Mesenchymal stem cell (in vitro differentiated cells and primary cell): ENCODE data around the gene MIER2.

Source experiments
- DNase-seq: peaks from one replicate; pipeline ENCODE4 v3.0.0-alpha.2; 2013
- H2AFZ ChIP-seq: one replicate; pipeline ENCODE4 v1.6.1; 2013; ENCODE audit warnings: low read depth, mild to moderate bottlenecking, control low read depth, inconsistent platforms, low read length, moderate library complexity
- H2AK5ac ChIP-seq: 2 replicates; pipeline ENCODE4 v1.6.1; 2013; ENCODE audit warnings: low read length, moderate library complexity, mild to moderate bottlenecking, inconsistent platforms; ENCODE audit not compliant: severe bottlenecking
- H2BK120ac ChIP-seq: one replicate; pipeline ENCODE4 v1.6.1; 2013; ENCODE audit warnings: low read depth, mild to moderate bottlenecking, inconsistent platforms, low read length, moderate library complexity
- H2BK12ac ChIP-seq, 2 experiments: one replicate each; pipeline ENCODE4 v1.6.1; 2013; ENCODE audit warnings: inconsistent platforms in 2 of 2, low read length in 2 of 2, mild to moderate bottlenecking in 2 of 2, moderate library complexity in 2 of 2, control low read depth in 1 of 2
- H2BK15ac ChIP-seq: one replicate; pipeline ENCODE4 v1.6.1; 2013; ENCODE audit warnings: mild to moderate bottlenecking, low read depth, inconsistent platforms; ENCODE audit not compliant: poor library complexity, severe bottlenecking
- H2BK5ac ChIP-seq: 2 replicates; pipeline ENCODE4 v1.6.1; 2013; ENCODE audit warnings: low read depth, mild to moderate bottlenecking, low read length, control low read depth, inconsistent platforms; ENCODE audit not compliant: poor library complexity, severe bottlenecking
- H3K14ac ChIP-seq, 2 experiments: one replicate each; pipeline ENCODE4 v1.6.1; 2013; ENCODE audit warnings: inconsistent platforms in 2 of 2, low read length in 2 of 2, control low read depth in 1 of 2, mild to moderate bottlenecking in 1 of 2, moderate library complexity in 1 of 2
- H3K18ac ChIP-seq, 2 experiments: one replicate each; pipeline ENCODE4 v1.6.1; 2013; ENCODE audit warnings: inconsistent platforms in 2 of 2, low read length in 2 of 2, control low read depth in 1 of 2, low read depth in 1 of 2, mild to moderate bottlenecking in 1 of 2
- H3K23ac ChIP-seq, 2 experiments: one replicate each; pipeline ENCODE4 v1.6.1; 2013; ENCODE audit warnings: inconsistent platforms in 2 of 2, low read length in 2 of 2, mild to moderate bottlenecking in 2 of 2, moderate library complexity in 2 of 2, control low read depth in 1 of 2
- H3K27ac ChIP-seq: 2 replicates; pipeline ENCODE4 v1.5.1; 2013; ENCODE audit warnings: mild to moderate bottlenecking, moderate library complexity, low read length, control low read depth, inconsistent platforms; ENCODE audit not compliant: poor library complexity, severe bottlenecking
- H3K27me3 ChIP-seq, 2 experiments: 2 replicates each; pipeline versions ENCODE4 v1.6.1 to v1.7.0; 2013; ENCODE audit warnings: low read length in 2 of 2, mild to moderate bottlenecking in 2 of 2, moderate library complexity in 2 of 2, control low read depth in 1 of 2, inconsistent platforms in 1 of 2; ENCODE audit not compliant: control insufficient read depth in 1 of 2, insufficient read depth in 1 of 2
- H3K36me3 ChIP-seq, 2 experiments: 2 replicates each; pipeline versions ENCODE4 v1.6.1 to v1.7.0; 2013; ENCODE audit warnings: low read length in 2 of 2, control low read depth in 1 of 2, inconsistent platforms in 1 of 2, low read depth in 1 of 2, mild to moderate bottlenecking in 1 of 2; ENCODE audit not compliant: insufficient read depth in 2 of 2, control insufficient read depth in 1 of 2
- H3K4ac ChIP-seq, 2 experiments: one replicate each; pipeline ENCODE4 v1.6.1; 2013; ENCODE audit warnings: inconsistent platforms in 2 of 2, low read length in 2 of 2, mild to moderate bottlenecking in 2 of 2, moderate library complexity in 2 of 2, control low read depth in 1 of 2, low read depth in 1 of 2
- H3K4me1 ChIP-seq: 2 replicates; pipeline ENCODE4 v1.6.1; 2013; ENCODE audit warnings: low read depth, low read length, control low read depth; ENCODE audit not compliant: control insufficient read depth, insufficient read depth
- H3K4me2 ChIP-seq: 2 replicates; pipeline ENCODE4 v1.6.1; 2013; ENCODE audit warnings: low read length, mild to moderate bottlenecking, inconsistent platforms; ENCODE audit not compliant: poor library complexity, severe bottlenecking
- H3K4me3 ChIP-seq, 2 experiments: 2 replicates each; pipeline versions ENCODE4 v1.5.1 to v1.7.0; 2013; ENCODE audit warnings: low read length in 2 of 2, mild to moderate bottlenecking in 2 of 2, control low read depth in 1 of 2, low read depth in 1 of 2; ENCODE audit not compliant: insufficient read depth in 1 of 2
- H3K79me1 ChIP-seq: replicated peaks from 2 replicates; pipeline ENCODE4 v1.6.1; 2013; ENCODE audit warnings: mild to moderate bottlenecking, control low read depth, low read length, inconsistent platforms; ENCODE audit not compliant: poor library complexity, severe bottlenecking
- H3K9ac ChIP-seq: 2 replicates; pipeline ENCODE4 v1.7.0; 2013; ENCODE audit warnings: mild to moderate bottlenecking, low read length, moderate library complexity
- H3K9me3 ChIP-seq: 2 replicates; pipeline ENCODE4 v1.7.0; 2013; ENCODE audit warnings: mild to moderate bottlenecking, low read length; ENCODE audit not compliant: control insufficient read depth
- H4K8ac ChIP-seq: one replicate; pipeline ENCODE4 v1.6.1; 2013; ENCODE audit warnings: inconsistent platforms, mild to moderate bottlenecking, low read length, moderate library complexity
- H4K91ac ChIP-seq: one replicate; pipeline ENCODE4 v1.6.1; 2013; ENCODE audit warnings: mild to moderate bottlenecking, low read length, inconsistent platforms
- WGBS: methylation state at CpG from one replicate; pipeline ENCODE4 v1.1.7; 2013; ENCODE audit warnings: mixed read lengths; 5-methylcytosine and 5-hydroxymethylcytosine counted together

The MIER2 gene

GRCh38 chr19:347946-348861, 3.6 kb upstream of the MIER2 start:
- WGBS: 61% methylated on average over 21 of the region's 26 CpGs
- Histone ChIP-seq H3K4me2 (no peak overlapping the region), H3K18ac (no peak overlapping the region), H3K27me3 (no peaks in the 10 kb centered on the region), H3K4me1 (peaks cover 10% of the 10 kb centered on the region), H3K9me3 (peaks cover 9% of the 10 kb centered on the region), H4K8ac (no peak overlapping the region), H2BK12ac (no peak overlapping the region), H2BK15ac (no peak overlapping the region), H3K79me1 (peaks cover 2% of the 10 kb centered on the region), H3K36me3 (no peaks in the 10 kb centered on the region), H2BK120ac (no peak overlapping the region), H2AFZ (no peak overlapping the region), H3K9ac (no peak overlapping the region), H3K23ac (peak overlapping the region in 1 of 2 experiments; percentile 93), H3K4me3 (no peak overlapping the region), H2AK5ac (no peak overlapping the region), H3K27ac (no peak overlapping the region), H3K4ac (no peak overlapping the region), H4K91ac (no peak overlapping the region), H3K14ac (no peak overlapping the region), H2BK5ac (no peak overlapping the region)
- peak; percentile 25 for DNase-seq

GRCh38 chr19:345320-345879, 804 bp upstream of the MIER2 start:
- no peak overlapping the region for H4K91ac ChIP-seq
- no peak overlapping the region for H3K9ac ChIP-seq
- 95% methylated on average over 23 of the region's 23 CpGs for WGBS
- no peak overlapping the region for H2AK5ac ChIP-seq
- H2BK12ac ChIP-seq: peak overlapping the region in 1 of 2 experiments; percentile 61
- no peaks in the 10 kb centered on the region for H3K27me3 ChIP-seq
- H2BK5ac ChIP-seq: no peak overlapping the region
- no peak overlapping the region for H3K18ac ChIP-seq
- H3K79me1 ChIP-seq: peaks cover 7% of the 10 kb centered on the region
- H3K4me2 ChIP-seq: no peak overlapping the region
- no peak overlapping the region for H3K14ac ChIP-seq
- H3K27ac ChIP-seq: no peak overlapping the region
- no peak overlapping the region for H3K23ac ChIP-seq
- H3K36me3 ChIP-seq: peaks cover 1 to 16% of the 10 kb centered on the region in 2 experiments
- H3K4me3 ChIP-seq: peak overlapping the region in 1 of 2 experiments; percentile 70
- H2BK15ac ChIP-seq: no peak overlapping the region
- DNase-seq: no peak
- H2BK120ac ChIP-seq: no peak overlapping the region
- no peaks in the 10 kb centered on the region for H3K9me3 ChIP-seq
- peaks cover 32% of the 10 kb centered on the region for H3K4me1 ChIP-seq
- H4K8ac ChIP-seq: no peak overlapping the region
- no peak overlapping the region for H3K4ac ChIP-seq
- peak overlapping the region; percentile 93 for H2AFZ ChIP-seq

GRCh38 chr19:343941-344624, 513 bp downstream of the MIER2 start:
- Histone ChIP-seq H3K4me1 (peaks cover 37% of the 10 kb centered on the region), H2BK120ac (peak overlapping the region; percentile 88), H3K79me1 (peaks cover 7% of the 10 kb centered on the region), H3K27ac (no peak overlapping the region), H2AK5ac (peak overlapping the region; percentile 32), H3K4ac (peak overlapping the region in 1 of 2 experiments; percentile 26), H3K36me3 (peaks cover 14 to 18% of the 10 kb centered on the region in 2 experiments), H3K4me2 (peak overlapping the region; percentile 89), H3K18ac (peak overlapping the region; percentile 70 to 83), H3K14ac (no peak overlapping the region), H4K8ac (no peak overlapping the region), H2AFZ (peak overlapping the region; percentile 44), H2BK12ac (no peak overlapping the region), H3K4me3 (peak overlapping the region; percentile 81 to 86), H3K23ac (no peak overlapping the region), H3K9me3 (no peaks in the 10 kb centered on the region), H2BK15ac (peak overlapping the region; percentile 31), H3K27me3 (no peaks in the 10 kb centered on the region), H4K91ac (no peak overlapping the region), H3K9ac (peak overlapping the region; percentile 95), H2BK5ac (no peak overlapping the region)
- WGBS: 0% methylated on average over 5 of the region's 70 CpGs
- peak; percentile 54 for DNase-seq
